ENCODE measurements around the gene RCOR1.
"Not testable (repeated sequence)": the region's sequence is repeated elsewhere in the genome, so short reads cannot be mapped to it uniquely, and the experiment has no call there.

The RCOR1 gene

GRCh38 chr14:102764220-102764671, 171.8 kb downstream of the RCOR1 start:
- H3K27ac ChIP-seq (ENCODE audit: low read depth, low read length) = no peak overlapping the region
- H3K4ac ChIP-seq (ENCODE audit: low read depth, low read length) = no peak overlapping the region
- no peak overlapping the region for H3K4me3 ChIP-seq (ENCODE audit: low read length)
- no peak overlapping the region for H3K4me2 ChIP-seq (ENCODE audit: low read length)
- no peak overlapping the region for H3K56ac ChIP-seq (ENCODE audit: low read length)
- H4K8ac ChIP-seq (ENCODE audit: low read depth, low read length) = no peak overlapping the region
- peaks cover 2% of the 10 kb centered on the region for H3K4me1 ChIP-seq (ENCODE audit: control insufficient read depth, low read depth, low read length)
- H3K79me2 ChIP-seq (ENCODE audit: control insufficient read depth, insufficient read depth, low read length) = no peaks in the 10 kb centered on the region
- no CpG with 5 or more reads among the region's 11 CpGs for WGBS (ENCODE audit: extremely low coverage, insufficient coverage, low lambda C conversion rate)
- no peak overlapping the region for H2AK5ac ChIP-seq (ENCODE audit: low read length)
- no peaks in the 10 kb centered on the region for H3K79me1 ChIP-seq (ENCODE audit: low read length)
- H3K27me3 ChIP-seq (ENCODE audit: insufficient read depth, low read length, poor library complexity) = no peaks in the 10 kb centered on the region
- no peak overlapping the region for H2BK15ac ChIP-seq (replicated peaks; ENCODE audit: low read depth)
- H2BK5ac ChIP-seq (ENCODE audit: low read length) = no peak overlapping the region
- H3K23ac ChIP-seq (ENCODE audit: low read length) = no peak overlapping the region
- no peaks in the 10 kb centered on the region for H3K36me3 ChIP-seq (ENCODE audit: control insufficient read depth, insufficient read depth, low read length)
- no peak for DNase-seq
- no peak overlapping the region for H4K5ac ChIP-seq (ENCODE audit: low read length)
- H2BK120ac ChIP-seq (ENCODE audit: low read depth, low read length) = no peak overlapping the region
- H3K18ac ChIP-seq (ENCODE audit: low read length) = no peak overlapping the region
- H3K9ac ChIP-seq (ENCODE audit: low read length) = no peak overlapping the region

GRCh38 chr14:102765770-102766169, 173.3 kb downstream of the RCOR1 start:
- H3K36me3 ChIP-seq (ENCODE audit: control insufficient read depth, insufficient read depth, low read length); H3K9ac ChIP-seq (ENCODE audit: low read length); H3K4ac ChIP-seq (ENCODE audit: low read depth, low read length); H2BK5ac ChIP-seq (ENCODE audit: low read length); H4K8ac ChIP-seq (ENCODE audit: low read depth, low read length); H3K27me3 ChIP-seq (ENCODE audit: insufficient read depth, low read length, poor library complexity); H3K4me1 ChIP-seq (ENCODE audit: control insufficient read depth, low read depth, low read length); H2BK15ac ChIP-seq (replicated peaks; ENCODE audit: low read depth); H4K5ac ChIP-seq (ENCODE audit: low read length); H3K27ac ChIP-seq (ENCODE audit: low read depth, low read length); DNase-seq; H3K4me2 ChIP-seq (ENCODE audit: low read length); H3K4me3 ChIP-seq (ENCODE audit: low read length); H3K79me2 ChIP-seq (ENCODE audit: control insufficient read depth, insufficient read depth, low read length); H2BK120ac ChIP-seq (ENCODE audit: low read depth, low read length); H3K18ac ChIP-seq (ENCODE audit: low read length); H3K23ac ChIP-seq (ENCODE audit: low read length); H3K56ac ChIP-seq (ENCODE audit: low read length); H3K79me1 ChIP-seq (ENCODE audit: low read length); H2AK5ac ChIP-seq (ENCODE audit: low read length): not testable (repeated sequence)
- no CpG with 5 or more reads among the region's 8 CpGs for WGBS (ENCODE audit: extremely low coverage, insufficient coverage, low lambda C conversion rate)

DNA sequence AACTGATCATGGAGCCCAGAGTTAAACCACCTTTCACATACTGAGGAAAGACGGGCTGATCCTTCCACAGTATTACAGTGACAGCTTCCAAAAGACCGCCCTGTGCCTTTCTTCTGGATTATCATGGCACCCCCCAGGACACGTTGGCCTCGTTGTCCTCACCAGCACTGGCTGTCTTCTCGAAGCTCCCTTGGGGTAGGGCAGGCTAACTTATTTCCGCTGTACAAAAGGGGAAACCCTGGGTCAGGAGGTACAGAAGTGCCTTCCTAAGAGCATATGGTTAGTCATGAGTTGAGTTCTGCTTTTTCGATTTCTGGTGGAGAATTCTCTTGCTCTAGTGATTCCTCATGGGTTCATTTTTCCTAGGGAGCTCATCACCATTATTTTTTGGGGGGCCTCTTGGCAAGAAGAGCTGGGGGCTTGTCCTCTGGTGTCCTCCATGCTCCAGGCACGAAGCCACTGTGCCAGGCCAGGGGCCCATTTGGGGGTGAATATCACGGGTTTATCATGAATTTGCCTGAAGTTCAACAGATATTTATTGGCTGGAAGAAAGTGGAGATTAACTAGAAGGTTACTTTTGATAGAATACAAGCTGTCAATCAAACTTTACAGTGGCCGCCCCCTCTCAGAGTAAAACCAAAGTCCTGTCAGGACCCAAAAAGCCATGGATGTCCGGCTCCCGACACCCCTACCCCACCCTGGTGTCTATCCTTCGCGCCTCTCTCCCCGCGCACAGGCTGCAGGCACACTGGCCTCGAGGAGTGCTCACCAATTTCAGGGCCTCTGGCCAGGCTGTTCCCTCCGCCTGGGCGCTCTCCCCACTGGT, 176.0 kb downstream of the RCOR1 start:
- no peak for DNase-seq
- Histone ChIP-seq H4K5ac (ENCODE audit: low read length) (no peak overlapping the region), H3K79me2 (ENCODE audit: control insufficient read depth, insufficient read depth, low read length) (no peaks in the 10 kb centered on the region), H3K27ac (ENCODE audit: low read depth, low read length) (no peak overlapping the region), H3K4me1 (ENCODE audit: control insufficient read depth, low read depth, low read length) (no peaks in the 10 kb centered on the region), H3K4ac (ENCODE audit: low read depth, low read length) (no peak overlapping the region), H2BK120ac (ENCODE audit: low read depth, low read length) (no peak overlapping the region), H3K79me1 (ENCODE audit: low read length) (no peaks in the 10 kb centered on the region), H4K8ac (ENCODE audit: low read depth, low read length) (no peak overlapping the region), H3K56ac (ENCODE audit: low read length) (no peak overlapping the region), H2BK5ac (ENCODE audit: low read length) (no peak overlapping the region), H3K4me2 (ENCODE audit: low read length) (no peak overlapping the region), H2AK5ac (ENCODE audit: low read length) (no peak overlapping the region), H3K23ac (ENCODE audit: low read length) (no peak overlapping the region), H3K18ac (ENCODE audit: low read length) (no peak overlapping the region), H2BK15ac (replicated peaks; ENCODE audit: low read depth) (no peak overlapping the region), H3K27me3 (ENCODE audit: insufficient read depth, low read length, poor library complexity) (no peaks in the 10 kb centered on the region), H3K9ac (ENCODE audit: low read length) (no peak overlapping the region), H3K4me3 (ENCODE audit: low read length) (no peak overlapping the region), H3K36me3 (ENCODE audit: control insufficient read depth, insufficient read depth, low read length) (no peaks in the 10 kb centered on the region)
- no CpG with 5 or more reads among the region's 19 CpGs for WGBS (ENCODE audit: extremely low coverage, insufficient coverage, low lambda C conversion rate)

DNA sequence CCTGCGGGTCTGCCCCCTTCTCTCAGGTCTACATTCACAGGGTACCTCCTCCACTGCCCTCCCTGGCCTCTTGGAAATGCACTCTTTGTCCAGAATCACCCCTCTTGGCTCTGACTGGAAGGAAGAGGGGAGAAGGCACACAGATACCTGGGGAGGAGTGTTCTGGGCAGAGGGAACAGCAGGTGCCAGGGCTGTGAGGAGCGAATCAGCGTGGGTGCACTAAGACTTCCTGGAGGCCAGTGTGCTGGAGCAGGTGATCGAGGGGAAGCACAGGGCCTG, 176.5 kb downstream of the RCOR1 start:
- no peak overlapping the region for H4K8ac ChIP-seq (ENCODE audit: low read depth, low read length)
- WGBS (ENCODE audit: extremely low coverage, insufficient coverage, low lambda C conversion rate) = no CpG with 5 or more reads among the region's 4 CpGs

GRCh38 chr14:102770147-102771123, 178.0 kb downstream of the RCOR1 start:
- Histone ChIP-seq H3K27me3 (ENCODE audit: insufficient read depth, low read length, poor library complexity) (no peaks in the 10 kb centered on the region), H4K8ac (ENCODE audit: low read depth, low read length) (no peak overlapping the region), H2BK5ac (ENCODE audit: low read length) (no peak overlapping the region), H3K4me1 (ENCODE audit: control insufficient read depth, low read depth, low read length) (no peaks in the 10 kb centered on the region), H3K27ac (ENCODE audit: low read depth, low read length) (no peak overlapping the region), H3K4ac (ENCODE audit: low read depth, low read length) (no peak overlapping the region), H3K36me3 (ENCODE audit: control insufficient read depth, insufficient read depth, low read length) (no peaks in the 10 kb centered on the region), H2BK120ac (ENCODE audit: low read depth, low read length) (no peak overlapping the region), H4K5ac (ENCODE audit: low read length) (no peak overlapping the region), H3K4me3 (ENCODE audit: low read length) (no peak overlapping the region), H3K23ac (ENCODE audit: low read length) (no peak overlapping the region), H3K79me2 (ENCODE audit: control insufficient read depth, insufficient read depth, low read length) (no peaks in the 10 kb centered on the region), H2BK15ac (replicated peaks; ENCODE audit: low read depth) (no peak overlapping the region), H3K56ac (ENCODE audit: low read length) (no peak overlapping the region), H3K4me2 (ENCODE audit: low read length) (no peak overlapping the region), H3K18ac (ENCODE audit: low read length) (no peak overlapping the region), H2AK5ac (ENCODE audit: low read length) (no peak overlapping the region), H3K79me1 (ENCODE audit: low read length) (no peaks in the 10 kb centered on the region), H3K9ac (ENCODE audit: low read length) (no peak overlapping the region)
- DNase-seq = no peak
- no CpG with 5 or more reads among the region's 32 CpGs for WGBS (ENCODE audit: extremely low coverage, insufficient coverage, low lambda C conversion rate)

More for the DNA sequence above, 176.5 kb downstream of the RCOR1 start:
- Histone ChIP-seq H3K56ac (ENCODE audit: low read length) (no peak overlapping the region), H3K36me3 (ENCODE audit: control insufficient read depth, insufficient read depth, low read length) (no peaks in the 10 kb centered on the region), H3K27ac (ENCODE audit: low read depth, low read length) (no peak overlapping the region), H2BK15ac (replicated peaks; ENCODE audit: low read depth) (no peak overlapping the region), H3K18ac (ENCODE audit: low read length) (no peak overlapping the region), H3K4me3 (ENCODE audit: low read length) (no peak overlapping the region), H2BK120ac (ENCODE audit: low read depth, low read length) (no peak overlapping the region), H3K4me2 (ENCODE audit: low read length) (no peak overlapping the region), H2AK5ac (ENCODE audit: low read length) (no peak overlapping the region), H3K27me3 (ENCODE audit: insufficient read depth, low read length, poor library complexity) (no peaks in the 10 kb centered on the region), H3K4me1 (ENCODE audit: control insufficient read depth, low read depth, low read length) (no peaks in the 10 kb centered on the region), H2BK5ac (ENCODE audit: low read length) (no peak overlapping the region), H4K5ac (ENCODE audit: low read length) (no peak overlapping the region), H3K23ac (ENCODE audit: low read length) (no peak overlapping the region), H3K79me1 (ENCODE audit: low read length) (no peaks in the 10 kb centered on the region), H3K4ac (ENCODE audit: low read depth, low read length) (no peak overlapping the region), H3K9ac (ENCODE audit: low read length) (no peak overlapping the region), H3K79me2 (ENCODE audit: control insufficient read depth, insufficient read depth, low read length) (no peaks in the 10 kb centered on the region)
- no peak for DNase-seq

Data from mesendoderm (in vitro differentiated cells).